WTC11 (cell line): ENCODE results near the gene ME2. TPM values are rescaled to one million over a fixed set of nuclear protein-coding genes. Genes with fewer than 3 reads are reported as not detected.

Experiments
- ATAC-seq: fragments of 200-7000 bp; cut with Tn5 transposase; 2 replicates; pipeline ENCODE4 v1.10.0; 2021; ENCODE audit warnings: mild to moderate bottlenecking, moderate library complexity
- CTCF ChIA-PET: fragments of 300-600 bp; sonication (Branson Sonifier 250); formaldehyde crosslinking; loops from one replicate; lab custom pipeline; 2021; ENCODE audit warnings: antibody characterized with exemption; lab: Charles Lee
- POLR2A ChIA-PET: fragments of 350-600 bp; sonication (Branson Sonifier 250); formaldehyde crosslinking; loops from one replicate; lab custom pipeline; 2021; ENCODE audit warnings: antibody characterized with exemption; lab: Charles Lee
- DNase-seq: peaks from one replicate; pipeline ENCODE4 v3.0.0; 2021; ENCODE audit warnings: low spot score
- H3K27ac Mint-ChIP-seq: 2 replicates; pipeline ENCODE4 v1.8.0; 2021; ENCODE audit warnings: mixed read lengths
- H3K27me3 Mint-ChIP-seq: 2 replicates; pipeline ENCODE4 v1.8.0; 2021; ENCODE audit warnings: low read depth, mild to moderate bottlenecking, moderate library complexity, mixed read lengths
- H3K36me3 Mint-ChIP-seq: 2 replicates; pipeline ENCODE4 v1.8.0; 2021; ENCODE audit warnings: mixed read lengths
- H3K4me1 Mint-ChIP-seq: 2 replicates; pipeline ENCODE4 v1.8.0; 2022; ENCODE audit warnings: mixed read lengths
- H3K4me3 Mint-ChIP-seq: 2 replicates; pipeline ENCODE4 v1.8.0; 2021; ENCODE audit warnings: mild to moderate bottlenecking, moderate library complexity, mixed read lengths
- H3K9me3 Mint-ChIP-seq: 2 replicates; pipeline ENCODE4 v1.8.0; 2021; ENCODE audit warnings: mixed read lengths
- ATF2 ChIP-seq: sonication (generic); formaldehyde crosslinking; IDR thresholded peaks from 2 replicates; pipeline ENCODE4 v1.8.1; 2022; ENCODE audit warnings: low read depth, missing genetic modification reagents, borderline replicate concordance
- CBFB ChIP-seq: sonication (generic); formaldehyde crosslinking; IDR thresholded peaks from 2 replicates; pipeline ENCODE4 v1.8.1; 2022; ENCODE audit warnings: mild to moderate bottlenecking, low read depth, missing genetic modification reagents
- CREB1 ChIP-seq: sonication (generic); formaldehyde crosslinking; IDR thresholded peaks from 2 replicates; pipeline ENCODE4 v1.8.0; 2023; ENCODE audit warnings: mild to moderate bottlenecking, missing genetic modification reagents
- CREM ChIP-seq: sonication (generic); formaldehyde crosslinking; IDR thresholded peaks from 2 replicates; pipeline ENCODE4 v1.8.1; 2022; ENCODE audit warnings: mild to moderate bottlenecking, missing genetic modification reagents, moderate library complexity
- FOXJ3 ChIP-seq: sonication (generic); formaldehyde crosslinking; IDR thresholded peaks from 2 replicates; pipeline ENCODE4 v1.9.0; 2021; ENCODE audit warnings: missing genetic modification reagents, mild to moderate bottlenecking, borderline replicate concordance
- HMGA2 ChIP-seq: fragments of 250-450 bp; sonication (Bioruptor Pico); IDR thresholded peaks from 2 replicates; pipeline ENCODE4 v1.4.0; 2021; ENCODE audit warnings: mild to moderate bottlenecking, moderate library complexity
- NFE2L1 ChIP-seq: sonication (generic); formaldehyde crosslinking; IDR thresholded peaks from 2 replicates; pipeline ENCODE4 v1.8.1; 2023; ENCODE audit warnings: missing genetic modification reagents
- NR3C1 ChIP-seq: sonication (generic); formaldehyde crosslinking; conservative IDR thresholded peaks from 2 replicates; pipeline ENCODE4 v1.8.1; 2023; ENCODE audit warnings: low read depth, mild to moderate bottlenecking, missing genetic modification reagents
- OVOL2 ChIP-seq: fragments of 250-450 bp; sonication (Bioruptor Pico); IDR thresholded peaks from 2 replicates; pipeline ENCODE4 v1.9.0; 2021; ENCODE audit warnings: mild to moderate bottlenecking, borderline replicate concordance
- PRDM15 ChIP-seq: sonication (generic); formaldehyde crosslinking; IDR thresholded peaks from 2 replicates; pipeline ENCODE4 v1.8.0; 2022; ENCODE audit warnings: missing genetic modification reagents
- RELA ChIP-seq: sonication (generic); formaldehyde crosslinking; IDR thresholded peaks from 2 replicates; pipeline ENCODE4 v1.8.1; 2022; ENCODE audit warnings: missing genetic modification reagents, mild to moderate bottlenecking, borderline replicate concordance
- RORB ChIP-seq: fragments of 250-450 bp; sonication (Bioruptor Pico); IDR thresholded peaks from 2 replicates; pipeline ENCODE4 v1.9.0; 2021; ENCODE audit warnings: mild to moderate bottlenecking
- STAT6 ChIP-seq: sonication (generic); formaldehyde crosslinking; conservative IDR thresholded peaks from 2 replicates; pipeline ENCODE4 v1.8.1; 2023; ENCODE audit warnings: mild to moderate bottlenecking, low read depth, missing genetic modification reagents, moderate library complexity
- ZNF425 ChIP-seq: fragments of 250-450 bp; sonication (Bioruptor Pico); conservative IDR thresholded peaks from 2 replicates; pipeline ENCODE4 v1.9.0; 2021; ENCODE audit warnings: mild to moderate bottlenecking
- total RNA-seq: library from RNA; stranded (reverse); gene quantifications from 3 replicates; pipeline ENCODE4 v1.2.3, GENCODE V29; 2021
- TF ChIP-seq, protein P1 (sequence below): fragments of 250-450 bp; sonication (Bioruptor Pico); IDR thresholded peaks from 2 replicates; pipeline ENCODE4 v1.9.0; 2021; ENCODE audit warnings: mild to moderate bottlenecking
- TF ChIP-seq, protein P2 (sequence below): sonication (generic); formaldehyde crosslinking; IDR thresholded peaks from 2 replicates; pipeline ENCODE4 v1.8.1; 2022; ENCODE audit warnings: mild to moderate bottlenecking, moderate library complexity, missing genetic modification reagents
- TF ChIP-seq, protein P3 (sequence below): sonication (generic); formaldehyde crosslinking; IDR thresholded peaks from 2 replicates; pipeline ENCODE4 v1.8.1; 2023; ENCODE audit warnings: mild to moderate bottlenecking, moderate library complexity, missing genetic modification reagents
- TF ChIP-seq, protein P4 (sequence below): sonication (generic); formaldehyde crosslinking; IDR thresholded peaks from 2 replicates; pipeline ENCODE4 v1.8.0; 2022; ENCODE audit warnings: mild to moderate bottlenecking, missing genetic modification reagents

ME2 gene
- total RNA-seq, 1 experiment from 2014 or later, result 57.0 TPM

DNA sequence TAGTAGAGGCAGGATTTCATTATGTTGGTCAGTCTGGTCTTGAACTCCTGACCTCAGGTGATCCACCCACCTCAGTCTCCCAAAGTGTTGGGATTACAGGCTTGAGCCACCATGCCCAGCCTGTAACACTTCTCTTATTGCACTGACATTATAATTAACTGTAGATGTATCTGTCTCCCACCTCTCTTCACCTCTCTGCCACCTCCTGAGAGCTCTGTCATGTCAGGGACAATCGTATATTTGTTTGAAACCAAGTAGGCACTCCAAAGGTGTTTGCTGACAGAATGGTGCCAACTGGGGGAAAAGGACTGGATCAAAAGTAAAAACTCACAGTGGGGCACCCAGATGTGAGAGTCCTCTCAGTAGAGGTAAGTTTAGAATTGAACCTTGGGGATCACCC is 17.3 kb upstream of the ME2 start (continued):
- no peak for TF ChIP-seq OVOL2 (CRISPR knock-in tag)
- no peak for TF ChIP-seq CREM (CRISPR knock-in tag)
- TF ChIP-seq, all 79 proteins: peak for 0

DNA sequence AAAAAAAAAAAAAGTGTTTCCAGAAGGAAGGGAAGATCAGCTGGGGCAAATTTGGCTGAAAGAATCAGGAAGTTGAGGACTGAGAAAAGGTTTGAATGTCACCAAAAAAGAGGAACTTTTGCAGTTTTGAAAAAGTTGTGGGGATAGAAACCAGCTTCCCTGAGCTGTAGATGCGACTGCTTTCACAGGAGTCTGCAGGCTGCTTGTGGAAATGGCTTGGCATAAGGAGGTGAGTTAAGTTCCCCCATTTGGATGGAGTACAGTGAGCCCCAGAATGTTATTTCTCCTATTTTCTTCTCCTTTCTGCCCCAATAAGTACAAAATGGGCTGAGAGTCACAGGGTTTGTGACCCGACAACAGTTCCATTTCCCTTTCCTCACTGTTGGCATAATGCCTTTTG is 16.5 kb upstream of the ME2 start:
- Mint-ChIP-seq H3K27me3 (peaks cover 2% of the 10 kb centered on the region; the same call in 1 of the 2 replicates), H3K36me3 (no peaks in the 10 kb centered on the region), H3K4me1 (no peaks in the 10 kb centered on the region), H3K27ac (no peak overlapping the region), H3K4me3 (no peak overlapping the region), H3K9me3 (no peaks in the 10 kb centered on the region)
- no peak for ATAC-seq
- TF ChIP-seq RELA (CRISPR knock-in tag) (no peak), NR3C1 (CRISPR knock-in tag) (no peak), RORB (CRISPR knock-in tag) (no peak), NFE2L1 (no peak), FOXJ3 (CRISPR knock-in tag) (no peak), CREB1 (no peak), STAT6 (CRISPR knock-in tag) (no peak), ZNF425 (CRISPR knock-in tag) (no peak), ATF2 (CRISPR knock-in tag) (no peak), PRDM15 (CRISPR knock-in tag) (no peak), HMGA2 (CRISPR knock-in tag) (no peak), CBFB (CRISPR knock-in tag) (no peak)
- TF ChIP-seq, protein P1, sequence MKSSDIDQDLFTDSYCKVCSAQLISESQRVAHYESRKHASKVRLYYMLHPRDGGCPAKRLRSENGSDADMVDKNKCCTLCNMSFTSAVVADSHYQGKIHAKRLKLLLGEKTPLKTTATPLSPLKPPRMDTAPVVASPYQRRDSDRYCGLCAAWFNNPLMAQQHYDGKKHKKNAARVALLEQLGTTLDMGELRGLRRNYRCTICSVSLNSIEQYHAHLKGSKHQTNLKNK (CRISPR knock-in tag), result no peak
- TF ChIP-seq, protein P2, sequence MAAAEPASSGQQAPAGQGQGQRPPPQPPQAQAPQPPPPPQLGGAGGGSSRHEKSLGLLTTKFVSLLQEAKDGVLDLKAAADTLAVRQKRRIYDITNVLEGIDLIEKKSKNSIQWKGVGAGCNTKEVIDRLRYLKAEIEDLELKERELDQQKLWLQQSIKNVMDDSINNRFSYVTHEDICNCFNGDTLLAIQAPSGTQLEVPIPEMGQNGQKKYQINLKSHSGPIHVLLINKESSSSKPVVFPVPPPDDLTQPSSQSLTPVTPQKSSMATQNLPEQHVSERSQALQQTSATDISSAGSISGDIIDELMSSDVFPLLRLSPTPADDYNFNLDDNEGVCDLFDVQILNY (CRISPR knock-in tag), result no peak
- TF ChIP-seq, protein P3, sequence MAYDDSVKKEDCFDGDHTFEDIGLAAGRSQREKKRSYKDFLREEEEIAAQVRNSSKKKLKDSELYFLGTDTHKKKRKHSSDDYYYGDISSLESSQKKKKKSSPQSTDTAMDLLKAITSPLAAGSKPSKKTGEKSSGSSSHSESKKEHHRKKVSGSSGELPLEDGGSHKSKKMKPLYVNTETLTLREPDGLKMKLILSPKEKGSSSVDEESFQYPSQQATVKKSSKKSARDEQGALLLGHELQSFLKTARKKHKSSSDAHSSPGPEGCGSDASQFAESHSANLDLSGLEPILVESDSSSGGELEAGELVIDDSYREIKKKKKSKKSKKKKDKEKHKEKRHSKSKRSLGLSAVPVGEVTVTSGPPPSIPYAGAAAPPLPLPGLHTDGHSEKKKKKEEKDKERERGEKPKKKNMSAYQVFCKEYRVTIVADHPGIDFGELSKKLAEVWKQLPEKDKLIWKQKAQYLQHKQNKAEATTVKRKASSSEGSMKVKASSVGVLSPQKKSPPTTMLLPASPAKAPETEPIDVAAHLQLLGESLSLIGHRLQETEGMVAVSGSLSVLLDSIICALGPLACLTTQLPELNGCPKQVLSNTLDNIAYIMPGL (CRISPR knock-in tag), result no peak
- TF ChIP-seq, protein P4, sequence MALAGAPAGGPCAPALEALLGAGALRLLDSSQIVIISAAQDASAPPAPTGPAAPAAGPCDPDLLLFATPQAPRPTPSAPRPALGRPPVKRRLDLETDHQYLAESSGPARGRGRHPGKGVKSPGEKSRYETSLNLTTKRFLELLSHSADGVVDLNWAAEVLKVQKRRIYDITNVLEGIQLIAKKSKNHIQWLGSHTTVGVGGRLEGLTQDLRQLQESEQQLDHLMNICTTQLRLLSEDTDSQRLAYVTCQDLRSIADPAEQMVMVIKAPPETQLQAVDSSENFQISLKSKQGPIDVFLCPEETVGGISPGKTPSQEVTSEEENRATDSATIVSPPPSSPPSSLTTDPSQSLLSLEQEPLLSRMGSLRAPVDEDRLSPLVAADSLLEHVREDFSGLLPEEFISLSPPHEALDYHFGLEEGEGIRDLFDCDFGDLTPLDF, result no peak
- POLR2A ChIA-PET, result interaction anchor here (1.1 kb wide), 1 partner anchor 10 kb away, joined by 3 read pairs; no protein-coding TSS in a partner anchor
- DNase-seq, result no peak
- CTCF ChIA-PET, result no interaction called here
